HFF-Myc (cell line): ENCODE data around the gene KCNH1.
"Not testable (repeated sequence)": the region's sequence is repeated elsewhere in the genome, so short reads cannot be mapped to it uniquely, and the experiment has no call there.

Experiments
- DNase-seq: peaks from one replicate; pipeline ENCODE4 v3.0.0-alpha.2; 2011; ENCODE audit warnings: low read depth; ENCODE audit errors: extremely low read depth
- H3K4me3 ChIP-seq: replicated peaks from 2 replicates; pipeline ENCODE4 v1.5.1; 2011; ENCODE audit warnings: low read depth, mild to moderate bottlenecking, control low read depth, low read length
- TF ChIP-seq, protein P1 (sequence below): IDR thresholded peaks from 2 replicates; pipeline ENCODE4 v1.5.1; 2012; ENCODE audit warnings: mild to moderate bottlenecking, low read depth, low read length, control low read depth; ENCODE audit errors: missing control alignments

KCNH1 gene

DNA sequence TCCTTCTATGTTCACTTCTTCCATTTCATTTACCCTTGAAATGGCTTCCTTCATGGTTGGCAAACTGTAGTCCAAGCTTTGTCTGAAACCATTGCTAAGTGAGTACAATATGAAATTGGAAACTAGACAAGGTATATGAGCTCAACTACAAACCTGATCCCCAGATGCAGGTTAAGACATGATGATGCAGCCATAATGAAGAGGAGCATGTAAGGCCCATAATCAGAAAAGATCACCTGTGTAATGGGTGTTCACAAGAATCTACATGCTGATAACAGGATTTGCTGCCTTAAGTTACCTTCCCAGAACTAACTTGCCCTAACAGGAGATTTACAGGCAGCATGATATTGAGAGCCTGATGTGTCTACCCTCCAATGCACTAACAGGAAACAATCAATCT lies 153.9 kb downstream of the KCNH1 start:
- H3K4me3 ChIP-seq, result no peak overlapping the region
- DNase-seq, result no peak
- TF ChIP-seq, protein P1, sequence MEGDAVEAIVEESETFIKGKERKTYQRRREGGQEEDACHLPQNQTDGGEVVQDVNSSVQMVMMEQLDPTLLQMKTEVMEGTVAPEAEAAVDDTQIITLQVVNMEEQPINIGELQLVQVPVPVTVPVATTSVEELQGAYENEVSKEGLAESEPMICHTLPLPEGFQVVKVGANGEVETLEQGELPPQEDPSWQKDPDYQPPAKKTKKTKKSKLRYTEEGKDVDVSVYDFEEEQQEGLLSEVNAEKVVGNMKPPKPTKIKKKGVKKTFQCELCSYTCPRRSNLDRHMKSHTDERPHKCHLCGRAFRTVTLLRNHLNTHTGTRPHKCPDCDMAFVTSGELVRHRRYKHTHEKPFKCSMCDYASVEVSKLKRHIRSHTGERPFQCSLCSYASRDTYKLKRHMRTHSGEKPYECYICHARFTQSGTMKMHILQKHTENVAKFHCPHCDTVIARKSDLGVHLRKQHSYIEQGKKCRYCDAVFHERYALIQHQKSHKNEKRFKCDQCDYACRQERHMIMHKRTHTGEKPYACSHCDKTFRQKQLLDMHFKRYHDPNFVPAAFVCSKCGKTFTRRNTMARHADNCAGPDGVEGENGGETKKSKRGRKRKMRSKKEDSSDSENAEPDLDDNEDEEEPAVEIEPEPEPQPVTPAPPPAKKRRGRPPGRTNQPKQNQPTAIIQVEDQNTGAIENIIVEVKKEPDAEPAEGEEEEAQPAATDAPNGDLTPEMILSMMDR, result no peak

DNA sequence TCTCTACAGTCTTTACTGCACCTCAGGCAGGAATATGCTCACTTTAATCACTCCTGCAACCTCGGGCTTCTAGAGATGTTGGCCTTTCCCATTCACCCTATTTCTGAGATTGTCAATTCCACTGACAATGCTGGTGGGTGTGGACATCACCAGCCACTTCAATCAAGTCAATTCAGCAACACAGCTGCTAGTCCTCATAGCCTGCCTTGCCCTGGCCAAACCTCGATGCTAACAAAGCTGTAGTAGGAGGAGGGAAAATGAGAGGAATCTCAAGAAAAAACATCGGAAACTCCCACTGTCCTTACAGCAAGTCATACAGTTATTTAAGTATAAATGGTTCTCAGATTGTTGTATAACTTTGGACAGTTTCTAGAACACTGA lies 155.0 kb downstream of the KCNH1 start:
- no peak overlapping the region for H3K4me3 ChIP-seq
- DNase-seq, result no peak
- TF ChIP-seq, protein P1, result no peak

DNA sequence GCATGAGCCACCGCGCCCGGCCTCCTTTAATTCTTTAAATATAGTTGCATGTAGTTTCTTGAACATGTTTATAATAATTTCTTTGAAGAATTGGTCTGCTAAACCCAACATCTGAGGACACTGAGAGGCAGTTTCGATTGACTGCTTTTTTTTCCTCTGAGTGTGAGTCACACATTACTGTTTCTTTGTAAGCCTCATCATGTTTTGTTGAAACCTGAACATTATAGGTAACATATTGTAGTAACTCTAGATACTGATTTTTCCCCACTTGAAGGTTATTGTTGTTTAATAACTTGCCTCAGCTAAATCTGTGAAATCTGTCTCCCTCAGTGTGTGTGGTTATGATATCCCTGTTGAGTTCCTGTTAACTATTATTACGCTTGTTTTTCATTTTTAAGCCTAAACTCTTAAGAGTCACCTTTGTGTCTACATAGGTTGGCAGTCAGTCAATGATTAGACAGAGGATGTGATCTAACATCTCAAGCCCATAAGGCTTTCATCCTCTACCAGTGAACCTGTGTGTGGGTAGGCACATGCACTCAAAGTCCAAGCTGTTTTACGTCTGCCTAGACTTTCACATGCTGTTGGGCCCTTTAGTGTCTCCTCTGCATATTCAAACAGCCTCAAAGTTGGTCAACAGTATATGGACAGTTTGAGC lies 155.5 kb downstream of the KCNH1 start:
- H3K4me3 ChIP-seq, result no peak overlapping the region
- DNase-seq, result no peak
- TF ChIP-seq, protein P1, result no peak

DNA sequence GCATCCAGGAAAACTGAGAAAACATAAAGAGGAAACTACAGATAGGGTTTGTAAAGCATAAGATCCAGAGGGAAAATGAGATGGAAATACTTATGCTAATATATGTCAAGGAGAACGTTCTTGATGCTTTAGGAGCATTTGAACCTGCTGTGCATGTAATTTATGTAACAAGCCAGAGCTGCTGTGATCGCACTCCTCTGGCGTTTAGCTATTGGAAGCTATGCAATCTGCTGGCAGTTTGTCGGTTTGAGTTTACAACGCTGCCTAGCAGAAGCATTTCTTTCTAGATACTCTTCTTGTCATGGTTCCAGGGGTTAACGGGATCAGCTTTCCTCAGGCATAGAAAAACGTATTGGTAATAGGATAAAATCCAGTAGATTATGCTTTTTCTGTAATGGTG lies 182.7 kb downstream of the KCNH1 start:
- no peak for DNase-seq
- no peak overlapping the region for H3K4me3 ChIP-seq
- TF ChIP-seq, protein P1, result no peak

DNA sequence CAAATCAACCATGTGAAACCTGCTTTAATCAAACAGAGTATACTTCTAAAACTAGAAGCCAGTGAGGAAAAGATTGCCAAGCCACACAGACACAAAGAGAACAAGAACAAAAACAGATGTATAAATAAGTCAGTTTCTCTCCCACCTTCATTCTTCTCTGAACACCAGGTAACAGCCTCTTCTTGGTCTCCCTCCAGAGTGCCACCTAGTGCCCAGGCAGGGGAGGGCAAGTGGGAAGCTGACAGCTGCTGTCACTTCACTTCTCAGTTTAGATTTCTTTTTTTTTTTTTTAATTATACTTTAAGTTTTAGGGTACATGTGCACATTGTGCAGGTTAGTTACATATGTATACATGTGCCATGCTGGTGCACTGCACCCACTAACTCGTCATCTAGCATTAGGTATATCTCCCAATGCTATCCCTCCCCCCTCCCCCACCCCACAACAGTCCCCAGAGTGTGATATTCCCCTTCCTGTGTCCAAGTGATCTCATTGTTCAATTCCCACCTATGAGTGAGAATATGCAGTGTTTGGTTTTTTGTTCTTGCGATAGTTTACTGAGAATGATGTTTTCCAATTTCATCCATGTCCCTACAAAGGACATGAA lies 183.9 kb downstream of the KCNH1 start:
- DNase-seq, H3K4me3 ChIP-seq: not testable (repeated sequence)
- TF ChIP-seq, protein P1, result peak; percentile 65

DNA sequence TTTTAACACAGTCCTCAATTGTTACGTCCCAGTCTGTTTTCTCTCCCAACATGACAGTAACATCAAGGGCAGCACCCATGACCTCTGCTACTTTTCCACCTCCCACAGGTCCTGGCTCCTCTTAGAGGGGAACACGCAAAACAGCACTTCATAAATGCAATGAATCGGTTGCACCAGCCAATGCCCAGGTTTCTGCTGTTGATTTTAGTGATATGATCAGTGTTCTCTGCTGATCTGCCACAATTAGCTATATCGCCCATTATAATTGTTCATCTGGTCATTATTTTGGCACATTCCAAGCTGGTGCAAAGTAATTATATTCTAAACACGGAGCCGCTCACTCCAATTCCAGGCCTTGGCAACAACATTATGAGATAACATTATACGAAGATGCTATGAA lies 184.5 kb downstream of the KCNH1 start:
- H3K4me3 ChIP-seq, result no peak overlapping the region
- TF ChIP-seq, protein P1, result no peak
- no peak for DNase-seq

DNA sequence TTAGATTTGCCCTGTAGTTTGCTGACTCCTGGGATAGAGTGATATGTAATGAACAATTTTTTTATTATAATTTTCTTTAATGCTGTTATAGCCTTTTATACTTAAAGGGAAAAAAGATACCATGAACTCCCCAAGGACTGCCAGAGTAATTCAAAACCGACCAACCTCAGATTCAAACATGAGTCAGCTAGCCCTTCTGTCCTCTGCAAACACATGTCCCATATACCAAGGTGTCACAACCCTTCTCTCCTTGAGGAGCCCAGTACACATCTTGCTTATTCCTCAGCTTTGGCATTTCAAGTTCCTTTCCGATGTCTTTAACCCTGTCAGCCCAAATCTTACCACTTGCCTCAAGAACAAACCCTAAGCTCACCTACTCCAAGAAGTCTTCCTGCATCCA lies 184.9 kb downstream of the KCNH1 start:
- no peak overlapping the region for H3K4me3 ChIP-seq
- DNase-seq, result no peak
- TF ChIP-seq, protein P1, result no peak
